MM.1S (cell line): Measurements from ENCODE around the gene BACH2.

ENCODE experiments used
- EZH2 ChIP-seq: fragments of 300-600 bp; sonication (generic); optimal IDR thresholded peaks from 2 replicates; pipeline ENCODE3; 2017; ENCODE audit warnings: low read depth, mild to moderate bottlenecking, antibody characterized with exemption, low read length, mixed read lengths
- EZH2phosphoT487 ChIP-seq: fragments of 300-600 bp; sonication (generic); IDR thresholded peaks from 2 replicates; pipeline ENCODE4 v1.6.1; 2018; ENCODE audit warnings: antibody characterized with exemption, low read length
- TF ChIP-seq, protein P1 (sequence below): fragments of 300-600 bp; sonication (generic); IDR thresholded peaks from 2 replicates; pipeline ENCODE4 v1.5.1; 2016; ENCODE audit warnings: antibody characterized with exemption, low read length, mixed read lengths

DNA sequence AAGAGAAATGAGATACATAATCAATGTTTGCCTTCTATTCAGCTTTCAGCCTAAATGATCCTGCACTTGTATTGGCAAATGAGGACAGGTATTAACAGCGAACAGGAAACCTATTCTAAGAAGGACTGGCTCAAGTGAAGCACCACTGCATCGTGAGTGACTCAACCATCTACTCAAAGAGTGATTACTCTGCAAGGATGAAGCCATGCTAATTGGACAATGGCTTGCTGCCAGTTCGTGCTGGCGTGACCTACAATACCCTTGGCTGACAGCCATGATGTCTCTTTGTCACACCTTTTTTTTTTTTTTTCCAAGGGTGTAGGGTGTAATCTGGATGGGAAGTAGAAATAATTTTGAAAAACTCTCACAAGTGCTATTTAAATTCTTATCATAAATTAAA, 297.5 kb downstream of the BACH2 start:
- TF ChIP-seq, protein P1, sequence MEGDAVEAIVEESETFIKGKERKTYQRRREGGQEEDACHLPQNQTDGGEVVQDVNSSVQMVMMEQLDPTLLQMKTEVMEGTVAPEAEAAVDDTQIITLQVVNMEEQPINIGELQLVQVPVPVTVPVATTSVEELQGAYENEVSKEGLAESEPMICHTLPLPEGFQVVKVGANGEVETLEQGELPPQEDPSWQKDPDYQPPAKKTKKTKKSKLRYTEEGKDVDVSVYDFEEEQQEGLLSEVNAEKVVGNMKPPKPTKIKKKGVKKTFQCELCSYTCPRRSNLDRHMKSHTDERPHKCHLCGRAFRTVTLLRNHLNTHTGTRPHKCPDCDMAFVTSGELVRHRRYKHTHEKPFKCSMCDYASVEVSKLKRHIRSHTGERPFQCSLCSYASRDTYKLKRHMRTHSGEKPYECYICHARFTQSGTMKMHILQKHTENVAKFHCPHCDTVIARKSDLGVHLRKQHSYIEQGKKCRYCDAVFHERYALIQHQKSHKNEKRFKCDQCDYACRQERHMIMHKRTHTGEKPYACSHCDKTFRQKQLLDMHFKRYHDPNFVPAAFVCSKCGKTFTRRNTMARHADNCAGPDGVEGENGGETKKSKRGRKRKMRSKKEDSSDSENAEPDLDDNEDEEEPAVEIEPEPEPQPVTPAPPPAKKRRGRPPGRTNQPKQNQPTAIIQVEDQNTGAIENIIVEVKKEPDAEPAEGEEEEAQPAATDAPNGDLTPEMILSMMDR = no peak
- no peak for TF ChIP-seq EZH2
- TF ChIP-seq EZH2phosphoT487 = no peak
